SW 1271 (cell line): ENCODE data around the gene TRIM21.
A peak's percentile ranks its signal among the peaks of the same experiment; 100 is the strongest.
"Not testable (repeated sequence)": the region's sequence is repeated elsewhere in the genome, so short reads cannot be mapped to it uniquely, and the experiment has no call there.

Experiments
- DNase-seq, 2 experiments: peaks; one replicate each; lab custom pipeline; 2025; lab: John Stamatoyannopoulos, UW

Gene TRIM21

GRCh38 chr11:4393209-4393857 is at the start of gene TRIM21:
TSS of gene TRIM21 (minus strand) at chr11:4393702. CDS start at chr11:4390409, 3,293 bp downstream.
- peak; percentile 71 to 86 for DNase-seq

DNA sequence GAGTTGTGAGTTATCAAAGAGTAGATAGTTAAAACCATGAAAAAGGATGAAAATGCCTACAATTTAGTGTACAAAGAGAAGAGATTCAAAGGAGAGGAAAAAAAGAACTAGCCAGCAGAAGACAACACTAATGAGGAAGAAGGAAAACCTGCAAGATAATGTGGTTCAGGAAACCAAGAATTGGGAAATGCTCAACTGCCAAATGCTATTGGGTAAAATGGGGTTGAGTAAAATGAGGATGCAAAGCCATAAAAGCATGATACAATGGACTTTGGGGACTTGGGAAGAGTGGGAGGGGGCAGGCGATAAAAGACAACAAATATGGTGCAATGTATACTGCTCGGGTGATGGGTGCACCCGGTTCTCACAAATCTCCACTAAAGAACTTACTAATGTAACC is 48.0 kb upstream of the TRIM21 start:
- DNase-seq: no peak

- DNase-seq: no peak
Observed at GRCh38 chr11:4436411-4436810, 42.9 kb upstream of the TRIM21 start.

GRCh38 chr11:4433856-4434255 is 40.4 kb upstream of the TRIM21 start:
- no peak for DNase-seq

- DNase-seq: no peak
Observed at GRCh38 chr11:4430051-4430450, 36.5 kb upstream of the TRIM21 start.

GRCh38 chr11:4418403-4418802 is 24.9 kb upstream of the TRIM21 start:
- no peak for DNase-seq

DNA sequence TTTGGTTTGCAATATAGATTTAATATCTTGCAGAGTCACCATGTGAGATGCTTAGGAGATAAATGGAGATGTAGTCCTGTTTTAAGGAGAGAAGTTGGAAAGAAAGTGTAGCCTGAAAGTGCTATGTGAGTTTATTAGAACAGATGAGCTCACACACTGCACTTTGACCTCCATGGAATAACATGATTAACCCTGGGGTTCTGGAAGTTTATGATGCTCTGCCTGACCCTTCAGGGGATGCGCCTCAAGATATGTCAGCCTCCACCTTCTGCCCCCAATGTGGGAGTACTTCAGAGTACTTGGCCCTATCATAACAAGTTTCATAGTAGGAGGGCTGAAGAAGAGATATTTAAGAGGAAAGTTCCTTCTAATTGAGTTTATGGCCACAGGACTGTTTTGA is 23.3 kb upstream of the TRIM21 start:
- DNase-seq: no peak

- DNase-seq: no peak
Observed at GRCh38 chr11:4416306-4416705, 22.8 kb upstream of the TRIM21 start.

- DNase-seq: not testable (repeated sequence)
Observed at GRCh38 chr11:4406206-4406605, 12.7 kb upstream of the TRIM21 start.

GRCh38 chr11:4393858-4394223 is 339 bp upstream of the TRIM21 start:
- DNase-seq: no peak

- DNase-seq: no peak
Observed at GRCh38 chr11:4388221-4388620, 5.3 kb downstream of the TRIM21 start.

GRCh38 chr11:4385978-4386740 is 7.3 kb downstream of the TRIM21 start:
- DNase-seq: no peak

DNA sequence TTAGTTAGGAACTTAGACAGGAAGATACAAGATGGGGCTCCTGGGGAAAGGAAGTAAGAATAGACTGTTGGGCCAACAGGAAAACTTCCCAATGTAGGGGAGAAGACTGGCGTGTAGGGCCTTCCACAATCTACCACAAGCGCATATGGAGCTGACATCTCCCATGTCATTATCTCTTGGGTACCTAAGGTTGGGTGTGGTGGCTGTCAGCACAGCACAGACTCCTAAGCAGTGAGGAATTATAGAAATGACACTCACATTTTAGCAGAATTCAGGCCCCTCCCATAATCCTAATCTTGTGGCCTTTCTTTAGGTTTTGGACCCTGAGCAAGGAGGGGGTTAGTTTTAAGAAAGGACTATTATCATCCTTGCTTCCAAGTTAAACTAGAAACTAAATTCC is 11.6 kb downstream of the TRIM21 start:
- DNase-seq: no peak

DNA sequence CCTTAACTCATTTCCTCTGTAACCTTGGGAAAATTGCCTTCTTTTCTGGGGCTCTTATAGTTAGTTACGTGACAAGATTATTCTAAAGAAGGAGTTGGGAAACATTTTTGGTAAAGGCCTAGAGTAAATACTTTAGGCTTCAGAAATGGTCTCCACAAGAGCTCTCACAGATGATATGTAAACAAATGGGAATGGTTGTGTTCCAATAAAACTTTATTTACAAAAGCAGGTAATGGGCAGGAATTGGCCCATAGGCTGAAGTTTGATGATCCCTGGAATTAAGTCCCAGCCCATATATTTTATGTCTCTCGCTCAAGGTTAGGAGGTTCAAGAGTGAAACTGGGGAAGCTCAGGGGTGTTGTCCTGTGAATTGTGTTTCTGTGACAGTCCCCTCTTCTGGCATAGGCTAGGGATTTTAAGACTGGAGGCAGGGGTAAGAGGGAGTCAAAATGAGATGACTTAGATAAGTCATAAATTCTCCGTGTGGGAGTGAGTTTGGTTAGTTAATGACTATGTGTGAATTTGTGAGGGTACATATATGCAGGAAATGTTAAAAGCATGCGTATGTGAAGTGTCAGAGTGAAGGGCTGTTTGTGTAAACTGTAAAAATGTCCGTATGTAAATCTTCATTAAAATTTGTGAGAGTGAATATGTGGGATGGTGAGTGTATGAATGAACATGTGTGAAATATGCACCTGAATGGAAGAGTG is 17.9 kb downstream of the TRIM21 start:
- DNase-seq: no peak

DNA sequence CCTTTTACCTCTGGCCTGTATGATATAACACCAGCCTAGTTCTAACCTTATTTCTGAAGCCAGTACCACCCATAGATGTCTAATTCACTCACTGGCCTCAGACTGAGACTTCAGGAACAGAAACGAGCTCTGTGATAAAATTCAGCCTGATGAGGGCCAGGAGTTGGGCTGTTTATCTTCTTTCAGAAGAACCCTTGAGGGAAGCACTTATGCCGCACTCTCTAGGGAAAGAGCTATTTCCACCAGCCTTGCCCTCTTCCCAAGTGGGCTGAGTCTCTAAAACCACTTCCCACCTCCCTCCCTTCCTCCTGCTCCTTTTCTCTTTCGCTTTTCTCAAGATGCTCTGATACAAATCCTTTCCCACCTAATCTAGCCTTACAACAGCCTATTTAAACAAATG is 23.3 kb downstream of the TRIM21 start:
- DNase-seq: no peak

- no peak for DNase-seq
Observed at GRCh38 chr11:4368286-4368685, 25.2 kb downstream of the TRIM21 start, which contains the start of gene OR52B4. TSS of gene OR52B4 (minus strand) at chr11:4368386. CDS start at chr11:4368295, 91 bp downstream.

DNA sequence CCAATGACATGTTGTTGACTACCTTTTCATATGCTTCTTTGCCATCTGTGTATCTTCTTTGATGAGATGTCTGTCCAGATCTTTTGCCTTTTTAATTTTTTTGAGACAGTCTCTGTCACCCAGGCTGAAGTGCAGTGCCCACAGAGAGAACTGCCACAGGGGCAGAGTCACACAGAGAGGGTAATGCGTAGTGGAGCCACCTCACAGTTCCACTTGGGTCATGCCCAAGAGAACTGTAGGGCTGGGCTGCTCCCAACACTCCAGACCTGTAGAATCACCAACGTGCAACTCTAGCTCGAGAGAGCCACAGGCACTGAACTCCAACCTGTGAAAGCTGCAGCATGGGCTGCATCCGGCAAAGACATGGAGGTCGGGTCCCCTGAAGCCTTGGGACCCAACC is 45.4 kb downstream of the TRIM21 start:
- not testable (repeated sequence) for DNase-seq

DNA sequence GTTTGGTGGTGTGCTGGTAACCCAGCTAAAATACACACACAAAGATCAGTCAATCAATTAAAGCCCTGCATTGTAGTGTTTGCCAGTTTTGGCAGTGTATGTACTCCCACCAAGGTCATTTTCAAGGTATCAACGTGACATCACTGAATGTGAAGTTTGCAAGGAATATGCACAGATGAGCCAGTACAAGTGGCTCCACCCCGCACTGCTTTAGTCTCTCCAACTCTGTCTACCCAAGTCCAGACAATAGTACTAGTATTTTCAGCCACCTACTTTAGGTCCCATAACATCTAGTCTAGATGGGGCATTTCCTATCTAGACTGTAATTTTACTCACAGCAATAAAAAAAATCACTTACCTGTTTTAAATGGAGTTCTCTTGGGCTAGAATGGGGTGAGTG is 48.1 kb downstream of the TRIM21 start:
- DNase-seq: not testable (repeated sequence)
